Islet of Langerhans (tissue), 1 donor: Measurements from ENCODE around the gene FAM186B.

ENCODE experiments used
- FAIRE-seq: peaks from one replicate; lab custom pipeline; 2011; peaks lifted over from hg19 to GRCh38; lab: Jason Lieb, UNC

The FAM186B gene

GRCh38 chr12:49566361-49566760 is 39.1 kb downstream of the FAM186B start:
- no peak for FAIRE-seq

GRCh38 chr12:49565406-49566265 is 39.8 kb downstream of the FAM186B start:
- FAIRE-seq: no peak

DNA sequence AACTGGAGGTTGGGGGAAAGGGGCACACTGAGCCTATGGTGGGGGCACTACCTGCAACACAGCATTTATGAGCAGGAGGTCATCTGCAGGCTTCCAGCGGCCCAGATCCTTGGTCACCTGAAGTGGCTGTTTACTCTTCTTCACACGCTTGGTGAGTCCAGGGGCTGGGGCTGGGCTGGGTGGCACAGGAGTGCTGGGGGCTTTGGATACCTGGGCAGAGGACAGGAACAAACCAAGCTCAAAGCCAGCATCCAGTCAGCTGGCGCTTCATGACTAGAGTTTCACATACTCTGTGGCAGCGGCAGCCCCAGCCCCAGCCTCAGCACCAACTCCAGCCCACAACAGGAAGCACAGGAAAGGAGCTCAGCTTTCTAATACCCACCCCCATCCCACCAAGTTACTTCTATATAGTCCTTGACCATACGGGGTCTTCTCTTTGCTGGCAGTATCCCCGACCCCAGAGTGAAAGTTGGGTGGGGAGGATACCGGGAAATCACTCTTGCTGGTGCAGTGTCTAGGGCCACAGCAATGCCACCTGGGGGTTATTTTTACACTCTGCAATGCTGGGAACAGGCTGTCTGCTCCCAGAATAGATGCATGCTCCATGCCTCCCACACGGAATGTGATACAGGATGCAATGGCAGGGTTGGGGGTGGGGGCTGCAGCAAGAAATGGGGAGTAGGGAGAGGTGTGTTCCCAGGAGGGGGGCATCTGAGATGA is 40.6 kb downstream of the FAM186B start:
- FAIRE-seq: no peak

- no peak for FAIRE-seq
Observed at GRCh38 chr12:49563951-49564685, 41.3 kb downstream of the FAM186B start.

DNA sequence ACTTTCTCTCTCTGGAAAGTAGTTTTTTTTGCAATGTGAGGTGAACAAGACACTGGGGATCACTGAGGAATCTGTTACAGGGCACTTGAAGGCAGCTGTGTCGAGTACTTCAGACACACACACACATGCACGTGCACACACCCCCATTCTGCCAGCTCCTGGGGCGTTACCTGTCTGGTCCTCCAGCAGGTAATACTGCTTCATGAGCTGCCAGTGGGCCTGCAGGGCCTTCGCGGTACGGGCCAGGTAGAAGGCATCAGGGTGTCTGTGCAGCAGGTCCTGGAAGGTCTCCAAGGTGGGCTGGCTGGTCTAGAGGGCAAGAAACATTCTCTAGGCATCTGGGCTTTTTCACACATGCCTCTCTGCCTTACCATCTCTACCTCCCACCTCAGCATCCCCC is 42.6 kb downstream of the FAM186B start:
- no peak for FAIRE-seq

DNA sequence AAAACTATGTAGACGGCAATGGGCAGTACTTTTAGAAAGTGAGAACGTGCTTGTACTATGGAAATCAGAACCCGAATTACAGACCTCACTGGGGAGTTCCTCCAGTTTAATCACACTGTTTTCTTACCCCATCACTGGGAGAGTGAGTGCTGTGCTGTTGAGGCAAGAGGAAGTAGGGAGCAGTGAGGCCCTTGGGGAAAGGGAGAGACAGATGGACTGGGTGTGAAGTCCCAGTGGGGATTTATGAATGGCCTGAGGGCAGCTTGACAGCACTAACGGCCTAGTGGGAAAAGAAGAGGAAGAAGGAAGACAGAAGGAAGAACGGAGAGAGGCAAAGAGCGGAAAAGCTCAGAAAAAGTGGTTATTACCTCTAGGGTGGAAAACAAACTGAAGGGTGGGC is 43.2 kb downstream of the FAM186B start:
- no peak for FAIRE-seq

DNA sequence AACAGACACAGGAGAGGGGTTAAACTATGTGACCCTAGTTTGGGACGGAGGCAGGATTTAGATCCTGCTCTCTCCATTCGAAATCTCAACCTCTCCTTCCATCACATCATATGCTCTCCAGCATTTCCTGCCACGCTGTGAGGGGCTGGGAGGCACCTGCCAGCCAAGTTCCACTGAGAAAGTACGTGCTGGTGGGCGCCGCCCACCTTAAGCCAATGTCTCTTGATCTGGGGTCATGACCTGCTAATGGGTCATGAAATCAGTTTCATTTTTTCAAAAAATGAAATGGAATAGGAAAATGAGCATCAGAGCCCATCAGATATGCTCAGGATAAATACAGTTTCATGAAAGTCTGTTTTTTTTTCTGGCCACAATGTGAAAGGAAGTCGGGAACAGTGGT is 44.7 kb downstream of the FAM186B start:
- FAIRE-seq: no peak

DNA sequence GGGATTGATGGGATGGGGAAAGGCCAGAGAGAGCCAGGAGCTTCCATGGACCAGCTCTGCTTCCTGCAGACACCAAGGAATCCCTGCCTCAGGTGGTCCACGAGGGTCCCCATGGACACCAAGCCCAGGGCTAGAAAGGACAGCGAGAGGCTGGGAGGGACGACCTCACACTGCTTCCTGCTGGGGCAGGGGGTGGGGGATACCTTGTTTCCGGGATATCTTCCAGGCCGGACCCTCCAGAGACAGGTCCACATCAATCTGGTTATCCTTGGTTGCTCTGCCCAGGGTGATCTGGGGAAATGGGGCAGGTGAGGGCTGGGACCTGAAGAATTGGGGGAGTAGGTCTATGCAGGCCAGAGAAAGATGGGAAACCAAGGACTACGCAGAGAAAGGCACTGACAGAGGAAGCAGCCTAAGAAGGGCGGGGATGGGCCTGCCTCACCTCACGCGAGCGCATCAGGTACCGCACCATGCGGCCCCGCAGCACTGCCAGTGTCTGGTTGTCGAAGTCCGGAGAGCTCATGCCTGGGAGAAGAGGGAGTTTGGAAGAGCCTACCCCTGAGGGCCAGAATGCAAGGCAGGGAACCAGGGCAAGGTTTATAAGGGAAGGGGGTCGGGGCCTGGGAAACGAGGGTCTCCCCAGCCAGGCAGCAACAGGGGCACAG is 46.3 kb downstream of the FAM186B start:
- FAIRE-seq: no peak

DNA sequence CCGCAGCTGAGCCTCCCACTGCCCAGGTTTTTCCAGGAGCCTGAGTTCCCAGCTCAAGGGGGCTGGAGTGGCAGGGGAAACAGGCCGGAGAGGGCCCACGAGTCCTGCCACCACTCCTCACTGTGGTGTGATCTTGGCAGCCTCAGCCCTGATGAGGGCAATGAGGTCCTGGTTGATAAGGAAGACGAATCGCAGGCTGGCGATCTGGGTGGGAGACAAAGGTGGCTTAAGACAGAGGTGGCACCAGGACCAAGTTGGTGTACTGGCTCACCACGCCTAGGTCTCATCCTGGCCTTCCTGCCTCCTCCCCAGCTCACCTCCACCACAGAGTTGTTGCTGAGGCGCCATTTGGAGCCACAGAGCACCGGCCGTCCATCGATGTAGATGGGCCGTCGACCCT is 46.9 kb downstream of the FAM186B start:
- FAIRE-seq: no peak

GRCh38 chr12:49557917-49558215 is 47.6 kb downstream of the FAM186B start:
- FAIRE-seq: no peak

GRCh38 chr12:49557187-49557916 is 48.1 kb downstream of the FAM186B start:
- no peak for FAIRE-seq

DNA sequence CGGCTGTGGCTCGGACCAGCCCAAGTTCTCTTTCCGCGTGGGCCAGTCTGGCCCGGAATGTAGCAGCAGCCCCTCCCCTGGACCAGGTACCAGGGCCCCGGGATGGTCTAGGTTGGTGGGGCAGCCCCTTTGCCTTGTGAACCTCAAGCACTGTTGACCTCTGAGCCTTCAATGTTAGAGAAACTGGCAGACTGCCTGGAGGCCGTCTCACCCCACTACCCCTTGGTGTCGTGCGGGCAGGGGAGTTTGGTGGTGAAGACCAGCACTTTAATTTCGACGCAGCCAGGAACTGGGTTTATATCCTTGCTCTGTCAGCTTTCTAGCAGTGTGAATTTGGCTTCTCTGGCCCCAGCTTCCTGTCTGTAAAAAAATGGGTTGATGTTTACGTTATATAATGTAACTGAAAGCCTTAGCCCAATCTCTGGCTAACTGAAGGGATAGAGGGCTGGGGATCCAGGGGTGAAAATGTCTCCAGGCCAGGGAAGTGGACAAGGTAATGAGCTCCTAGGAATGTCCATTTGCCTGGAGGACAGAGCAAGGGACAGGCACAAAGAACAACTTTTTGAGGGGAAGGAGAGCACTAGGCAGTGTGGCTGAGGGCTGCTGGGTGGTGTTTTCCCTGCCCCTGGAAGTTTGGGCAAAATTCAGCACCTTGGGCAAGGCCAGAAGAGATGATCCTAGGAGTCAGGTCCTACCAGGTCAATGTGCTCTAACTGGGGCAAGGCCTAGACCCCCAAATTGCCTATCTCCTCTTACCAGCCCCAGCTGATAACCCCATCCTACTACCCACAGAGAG is 48.9 kb downstream of the FAM186B start:
- no peak for FAIRE-seq

- FAIRE-seq: no peak
Observed at GRCh38 chr12:49555631-49556390, 49.6 kb downstream of the FAM186B start.

GRCh38 chr12:49554266-49554665 is 51.2 kb downstream of the FAM186B start:
- FAIRE-seq: no peak

DNA sequence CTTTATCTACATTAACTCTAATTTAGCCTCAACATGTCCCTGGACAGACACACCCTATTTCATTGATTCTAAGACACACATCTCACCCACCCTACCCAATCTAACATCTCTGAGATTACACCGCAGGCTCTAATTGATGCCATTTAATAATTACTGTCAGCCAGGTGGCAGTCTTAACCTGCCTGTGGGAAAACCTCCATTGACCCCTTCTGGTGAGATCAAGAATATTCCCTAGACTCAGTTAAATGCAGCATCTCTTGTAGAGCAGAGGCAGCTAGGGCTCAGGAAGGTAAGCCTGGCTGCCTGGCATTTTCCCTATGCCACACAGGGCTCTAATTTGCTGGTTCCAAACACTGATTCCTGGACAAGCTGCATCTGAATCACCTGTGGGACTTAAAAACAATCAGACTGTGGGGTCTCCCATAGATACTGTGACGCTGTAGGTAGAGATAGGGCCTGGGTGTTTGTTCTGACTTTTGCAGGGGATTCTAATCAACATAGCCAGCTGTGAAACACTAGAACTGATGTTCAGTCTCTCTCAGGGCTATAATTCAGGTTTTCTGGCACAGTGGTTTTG is 51.8 kb downstream of the FAM186B start:
- no peak for FAIRE-seq

GRCh38 chr12:49552899-49553298 is 52.5 kb downstream of the FAM186B start:
- no peak for FAIRE-seq

GRCh38 chr12:49552425-49552824 is 53.0 kb downstream of the FAM186B start:
- no peak for FAIRE-seq

DNA sequence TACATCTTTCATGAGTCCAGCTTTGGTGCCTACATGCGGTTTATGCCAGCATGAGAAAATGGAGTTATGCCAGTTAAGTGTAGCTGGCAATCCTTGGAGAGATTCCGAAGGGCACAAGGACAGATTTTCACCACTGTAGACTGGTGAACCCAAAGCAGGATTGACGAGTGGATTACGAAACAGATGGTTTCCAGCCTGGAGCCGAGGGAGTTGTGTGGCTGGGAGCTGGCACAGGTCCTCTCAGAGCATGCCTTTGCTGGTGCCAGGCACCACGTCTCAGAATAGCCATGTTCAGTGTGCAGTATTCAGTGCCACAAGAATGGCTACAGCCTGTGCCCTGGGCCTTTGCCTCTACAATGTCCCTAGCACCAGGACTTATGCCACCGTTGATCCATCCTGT is 53.4 kb downstream of the FAM186B start:
- no peak for FAIRE-seq

DNA sequence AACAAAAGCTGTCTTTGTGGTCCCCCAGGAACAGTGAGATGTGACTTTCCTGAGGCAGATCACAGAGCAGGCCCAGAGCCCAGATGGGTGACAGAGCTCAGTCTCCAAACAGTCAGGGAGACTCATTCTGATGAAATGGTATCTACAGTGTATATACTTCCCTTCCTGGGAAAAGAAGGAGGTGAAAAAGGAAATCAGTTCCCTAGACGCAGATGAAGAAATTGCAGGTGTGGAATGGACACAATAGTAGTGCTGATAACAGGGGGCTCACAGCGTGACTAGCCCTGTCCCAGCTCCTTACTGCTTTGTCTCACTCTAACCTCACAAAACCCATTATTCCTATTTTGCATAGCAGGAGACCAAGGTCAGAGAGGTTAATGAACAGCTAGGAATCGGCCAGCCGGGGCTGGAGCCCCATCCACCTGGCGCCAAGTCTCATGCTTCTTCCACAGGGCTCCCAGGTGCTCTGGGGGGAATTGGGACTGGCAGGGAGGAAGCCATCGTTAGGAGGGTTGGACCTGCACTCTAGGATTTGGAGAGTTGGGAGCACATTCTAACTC is 54.7 kb downstream of the FAM186B start:
- FAIRE-seq: no peak
